Kidney epithelial cell (primary cell): ENCODE measurements around the gene TNFRSF1A. TPM values are rescaled to one million over a fixed set of nuclear protein-coding genes. Genes with fewer than 3 reads are reported as not detected.

Source experiments
- DNase-seq: peaks from one replicate; pipeline ENCODE4 v3.0.0-alpha.2; 2010; ENCODE audit warnings: low read depth
- H3K27me3 ChIP-seq: 2 replicates; pipeline ENCODE4 v1.6.0; 2011; ENCODE audit warnings: low read length; ENCODE audit not compliant: control insufficient read depth, insufficient read depth
- H3K36me3 ChIP-seq: 2 replicates; pipeline ENCODE4 v1.5.1; 2011; ENCODE audit warnings: low read length; ENCODE audit not compliant: control insufficient read depth, insufficient read depth
- H3K4me3 ChIP-seq: 2 replicates; pipeline ENCODE4 v1.5.1; 2011; ENCODE audit warnings: low read depth, mild to moderate bottlenecking, control low read depth, low read length
- CTCF ChIP-seq: IDR thresholded peaks from 2 replicates; pipeline ENCODE4 v1.5.1; 2011; ENCODE audit warnings: mild to moderate bottlenecking, moderate library complexity, low read length, control low read depth, inconsistent platforms; ENCODE audit not compliant: insufficient read depth, poor library complexity, severe bottlenecking
- total RNA-seq: library from RNA; depleted of rRNA; stranded (reverse); fragments of >200 nt; gene quantifications from 2 replicates; pipeline ENCODE4 v1.2.3, GENCODE V29; 2015

The TNFRSF1A gene
- total RNA-seq, 1 donor from 2014 or later: 115 TPM

- TF ChIP-seq CTCF: no peak
- DNase-seq: no peak
- Histone ChIP-seq H3K36me3 (peaks cover 10% of the 10 kb centered on the region), H3K4me3 (no peak overlapping the region), H3K27me3 (no peaks in the 10 kb centered on the region)
Observed at GRCh38 chr12:6328045-6328779, 13.7 kb downstream of the TNFRSF1A start.

- TF ChIP-seq CTCF: no peak
- Histone ChIP-seq H3K27me3 (no peaks in the 10 kb centered on the region), H3K4me3 (no peak overlapping the region), H3K36me3 (peaks cover 8% of the 10 kb centered on the region)
- DNase-seq: no peak
Observed at GRCh38 chr12:6327229-6328041, 14.4 kb downstream of the TNFRSF1A start.

- H3K27me3 ChIP-seq: no peaks in the 10 kb centered on the region
- peaks cover 8% of the 10 kb centered on the region for H3K36me3 ChIP-seq
- peak; percentile 41 for TF ChIP-seq CTCF
- no peak overlapping the region for H3K4me3 ChIP-seq
- DNase-seq: no peak
Observed at GRCh38 chr12:6326316-6327228, 15.3 kb downstream of the TNFRSF1A start.

- no peak for TF ChIP-seq CTCF
- no peak for DNase-seq
- H3K27me3 ChIP-seq: no peaks in the 10 kb centered on the region
- peaks cover 5% of the 10 kb centered on the region for H3K36me3 ChIP-seq
- H3K4me3 ChIP-seq: no peak overlapping the region
Observed at GRCh38 chr12:6324936-6325750, 16.7 kb downstream of the TNFRSF1A start.
